Heart left ventricle (tissue), 13 donors: ENCODE data around the gene C2orf76.

ENCODE experiments used
- CTCF ChIP-seq, 12 donors: fragments of 200-600 bp; sonication (generic) in 4 of 12; IDR thresholded peaks; one replicate each; pipeline versions ENCODE4 v1.5.0 to v1.8.0; 2018 to 2022; ENCODE audit warnings: antibody characterized with exemption in 12 of 12, mild to moderate bottlenecking in 5 of 12
- POLR2A ChIP-seq, 2 donors: fragments of 450-650 bp; IDR thresholded peaks; one replicate each; pipeline ENCODE4 v1.6.1; 2017; ENCODE audit warnings: antibody characterized with exemption in 2 of 2, mild to moderate bottlenecking in 2 of 2, moderate library complexity in 2 of 2
- donor health status: ischemic (EF 13 %, LVEDD 7.1; RV severe dilation, severe dysfunction).
- donor health status: DM: no; HTN: yes; CAD: no.
- donor health status: DM: no; HTN: no; CAD: no.
- donor health status: ischemic (EF 25% LVEDD 6.9; RV normal size, moderate dysfunction).
- donor health status: ischemic (EF 25% LVEDD 5.7; RV mildly dilated, moderate dysfunction).
- donor health status: ischemic (EF 35%, LVEDD 5.7; RV mildly dilated, moderate dysfunction).
- donor health status: nonischemic (EF 11% LVEDD 7.7; RV severe dilation, severe dysfunction).
- donor health status: DM: yes; HTN: yes; CAD: no.
- donor health status: PGD.
- donor health status: ischemic (EF 29% LVEDD 5.4; RV normal size, mild dysfunction).
- donor health status: nonischemic (EF 23%, LVEDD 6.1; RV moderate dilation, normal function).

DNA sequence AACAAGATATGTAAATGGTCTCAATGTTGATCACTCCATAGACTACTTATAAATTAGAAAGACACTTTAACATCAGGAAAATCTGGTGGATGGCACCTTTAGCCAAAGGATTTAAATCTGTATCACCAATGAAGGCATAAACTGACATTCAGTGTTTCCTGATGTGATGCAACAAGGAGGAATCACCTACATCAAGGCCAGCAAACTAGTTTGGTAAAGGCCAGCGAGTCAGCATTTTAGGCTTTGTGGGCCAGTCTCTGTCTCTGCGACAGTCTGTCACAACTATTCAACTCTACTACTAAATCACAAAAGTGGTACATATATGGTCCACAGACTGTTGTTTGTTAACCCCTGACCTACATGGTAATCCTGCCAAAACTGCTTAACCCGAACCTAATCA, 33.3 kb downstream of the C2orf76 start:
- TF ChIP-seq CTCF (IDR thresholded peaks at IDR 0.05) (no peak), POLR2A (IDR thresholded peaks at IDR 0.05) (no peak)
